Measurements from ENCODE around the gene FEM1A. TPM values are rescaled to one million over a fixed set of nuclear protein-coding genes. Genes with fewer than 3 reads are reported as not detected.
"Not testable (repeated sequence)": the region's sequence is repeated elsewhere in the genome, so short reads cannot be mapped to it uniquely, and the experiment has no call there.

Gene FEM1A
- total RNA-seq, 1 donor from 2014 or later, result 28.7 TPM

- no peaks in the 10 kb centered on the region for H3K9me3 ChIP-seq (ENCODE audit: control insufficient read depth in 3 of 3, low read length in 3 of 3)
- H3K27ac ChIP-seq (ENCODE audit: low read depth, low read length), result no peak overlapping the region
- no peak overlapping the region for H3K4me3 ChIP-seq (ENCODE audit: low read length in 3 of 3)
- H3K27me3 ChIP-seq (ENCODE audit: control insufficient read depth in 3 of 3, insufficient read depth in 3 of 3, low read length in 3 of 3), result no peaks in the 10 kb centered on the region
- peaks cover 0 to 8% (median 5%) of the 10 kb centered on the region in 3 donors for H3K4me1 ChIP-seq (ENCODE audit: control insufficient read depth in 3 of 3, insufficient read depth in 3 of 3, low read length in 3 of 3)
- H3K9ac ChIP-seq (ENCODE audit: low read depth in 1 of 3, low read length in 3 of 3), result no peak overlapping the region
- H3K36me3 ChIP-seq (ENCODE audit: control insufficient read depth in 3 of 3, insufficient read depth in 3 of 3, low read length in 3 of 3), result peaks cover 30 to 39% (median 38%) of the 10 kb centered on the region in 3 donors
These were observed 52.1 kb downstream of the FEM1A start for GRCh38 chr19:4843647-4843965.

DNA sequence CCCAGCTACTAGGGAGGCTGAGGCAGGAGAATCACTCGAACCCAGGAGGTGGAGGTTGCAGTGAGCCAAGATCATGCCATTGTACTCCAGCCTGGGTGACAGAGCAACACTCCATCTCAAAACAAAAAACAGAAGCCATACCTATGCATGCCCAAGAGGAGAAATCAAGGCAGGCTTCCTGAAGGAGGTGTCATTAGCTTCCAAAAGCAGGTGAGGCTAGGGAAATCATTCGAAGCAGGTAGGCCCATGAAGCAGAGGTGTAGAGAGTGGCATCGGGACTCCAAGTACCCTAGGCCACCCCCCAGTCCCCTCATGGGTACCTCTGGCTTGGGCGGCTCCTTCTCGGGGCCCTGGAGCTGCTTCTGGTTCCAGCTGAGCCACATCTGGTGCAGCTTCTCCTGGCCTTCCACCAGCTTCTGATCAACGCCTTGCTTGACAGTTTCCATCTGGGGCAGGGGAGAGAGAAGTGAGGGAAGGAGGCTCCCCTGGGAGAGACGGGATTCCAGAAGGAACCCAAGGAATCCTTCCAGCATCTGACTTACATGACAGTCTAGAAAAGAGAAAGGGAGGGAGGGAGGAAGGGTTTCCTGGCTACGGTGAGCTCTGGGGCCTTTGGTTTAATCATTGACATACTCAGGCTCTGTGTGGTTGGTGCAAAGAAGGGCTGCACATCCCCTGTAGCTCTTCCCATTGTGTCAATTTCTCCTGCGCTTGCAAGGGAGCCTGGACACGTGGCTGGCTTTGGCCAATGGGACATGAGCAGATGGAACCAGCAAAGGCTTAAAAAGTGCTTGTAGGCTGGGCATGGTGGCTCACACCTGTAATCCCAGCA lies 53.0 kb downstream of the FEM1A start:
- no peak overlapping the region for H3K27ac ChIP-seq (ENCODE audit: low read depth, low read length)
- H3K4me3 ChIP-seq (ENCODE audit: low read length in 3 of 3), result no peak overlapping the region
- H3K9ac ChIP-seq (ENCODE audit: low read depth in 1 of 3, low read length in 3 of 3), result no peak overlapping the region
- peaks cover 0 to 8% (median 5%) of the 10 kb centered on the region in 3 donors for H3K4me1 ChIP-seq (ENCODE audit: control insufficient read depth in 3 of 3, insufficient read depth in 3 of 3, low read length in 3 of 3)
- no peaks in the 10 kb centered on the region for H3K9me3 ChIP-seq (ENCODE audit: control insufficient read depth in 3 of 3, low read length in 3 of 3)
- H3K36me3 ChIP-seq (ENCODE audit: control insufficient read depth in 3 of 3, insufficient read depth in 3 of 3, low read length in 3 of 3), result peaks cover 24 to 34% (median 30%) of the 10 kb centered on the region in 3 donors
- no peaks in the 10 kb centered on the region for H3K27me3 ChIP-seq (ENCODE audit: control insufficient read depth in 3 of 3, insufficient read depth in 3 of 3, low read length in 3 of 3)

GRCh38 chr19:4845975-4846374 lies 54.4 kb downstream of the FEM1A start:
- H3K4me1 ChIP-seq (ENCODE audit: control insufficient read depth in 3 of 3, insufficient read depth in 3 of 3, low read length in 3 of 3); H3K9me3 ChIP-seq (ENCODE audit: control insufficient read depth in 3 of 3, low read length in 3 of 3); H3K27me3 ChIP-seq (ENCODE audit: control insufficient read depth in 3 of 3, insufficient read depth in 3 of 3, low read length in 3 of 3): not testable (repeated sequence)
- Histone ChIP-seq H3K9ac (ENCODE audit: low read depth in 1 of 3, low read length in 3 of 3) (peak overlapping the region in 1 of 3 donors; percentile 62), H3K27ac (ENCODE audit: low read depth, low read length) (peak overlapping the region; percentile 18), H3K4me3 (ENCODE audit: low read length in 3 of 3) (peak overlapping the region in 1 of 3 donors; percentile 35), H3K36me3 (ENCODE audit: control insufficient read depth in 3 of 3, insufficient read depth in 3 of 3, low read length in 3 of 3) (peaks cover 20 to 36% (median 31%) of the 10 kb centered on the region in 3 donors)

DNA sequence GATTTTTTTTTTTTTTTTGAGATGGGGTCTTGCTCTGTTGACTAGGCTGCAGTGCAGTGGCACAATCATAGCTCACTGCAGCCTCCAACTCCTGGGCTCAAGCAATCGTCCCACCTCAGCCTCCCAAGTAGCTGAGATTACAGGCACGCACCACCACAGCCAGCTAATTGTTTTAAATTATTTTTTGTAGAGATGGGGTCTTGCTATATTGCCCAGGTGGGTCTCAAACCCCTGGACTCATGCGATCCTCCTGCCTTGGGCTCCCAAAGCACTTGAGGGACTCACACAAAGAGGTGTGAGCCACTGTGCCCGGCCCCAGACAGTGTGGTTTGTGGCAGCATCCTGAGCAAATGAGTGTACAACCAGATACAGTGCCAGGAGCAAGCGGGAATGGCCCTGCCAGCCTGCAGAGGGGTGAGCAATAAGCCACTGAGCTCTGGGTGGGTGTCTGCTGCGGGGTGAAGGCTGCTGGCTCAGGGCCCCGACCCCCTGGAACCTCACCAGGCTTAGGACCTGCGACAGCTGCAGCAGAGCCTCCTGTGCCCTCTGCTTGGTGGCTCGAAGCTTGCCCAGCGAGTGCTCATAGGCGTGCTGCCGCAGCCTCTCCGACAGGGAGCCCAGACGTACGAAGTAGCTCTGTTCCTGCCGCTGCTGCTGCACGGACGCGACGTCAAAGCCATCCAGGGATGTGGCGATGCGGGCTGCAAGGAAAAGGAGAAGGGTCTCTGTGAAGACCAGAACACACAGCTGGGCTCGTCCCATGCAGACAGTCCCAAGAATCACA lies 55.8 kb downstream of the FEM1A start:
- Histone ChIP-seq H3K9ac (ENCODE audit: low read depth in 1 of 3, low read length in 3 of 3) (no peak overlapping the region), H3K4me3 (ENCODE audit: low read length in 3 of 3) (no peak overlapping the region), H3K27ac (ENCODE audit: low read depth, low read length) (no peak overlapping the region), H3K9me3 (ENCODE audit: control insufficient read depth in 3 of 3, low read length in 3 of 3) (no peaks in the 10 kb centered on the region), H3K36me3 (ENCODE audit: control insufficient read depth in 3 of 3, insufficient read depth in 3 of 3, low read length in 3 of 3) (peaks cover 27 to 44% (median 35%) of the 10 kb centered on the region in 3 donors), H3K27me3 (ENCODE audit: control insufficient read depth in 3 of 3, insufficient read depth in 3 of 3, low read length in 3 of 3) (no peaks in the 10 kb centered on the region), H3K4me1 (ENCODE audit: control insufficient read depth in 3 of 3, insufficient read depth in 3 of 3, low read length in 3 of 3) (peaks cover 0 to 5% (median 0%) of the 10 kb centered on the region in 3 donors)

DNA sequence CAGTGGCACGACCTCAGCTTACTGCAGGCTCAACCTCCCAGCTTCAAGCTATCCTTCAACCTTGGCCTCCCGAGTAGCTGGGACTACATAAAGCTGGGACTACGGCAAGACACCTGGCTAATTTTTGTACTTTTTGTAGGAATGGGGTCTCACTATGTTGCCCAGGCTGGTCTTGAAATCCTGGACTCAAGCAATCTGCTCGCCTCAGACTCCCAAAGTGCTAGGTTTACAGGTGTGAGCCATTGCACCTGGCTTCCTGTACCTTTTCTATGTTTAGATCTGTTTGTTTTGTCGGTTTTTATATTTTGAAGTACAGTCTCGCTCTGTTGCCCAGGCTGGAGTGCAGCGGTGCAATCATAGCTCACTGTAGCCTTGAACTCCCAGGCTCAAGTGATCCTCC lies 57.5 kb downstream of the FEM1A start:
- Histone ChIP-seq H3K9ac (ENCODE audit: low read depth in 1 of 3, low read length in 3 of 3) (no peak overlapping the region), H3K4me1 (ENCODE audit: control insufficient read depth in 3 of 3, insufficient read depth in 3 of 3, low read length in 3 of 3) (peaks cover 0 to 5% (median 0%) of the 10 kb centered on the region in 3 donors), H3K27me3 (ENCODE audit: control insufficient read depth in 3 of 3, insufficient read depth in 3 of 3, low read length in 3 of 3) (no peaks in the 10 kb centered on the region), H3K36me3 (ENCODE audit: control insufficient read depth in 3 of 3, insufficient read depth in 3 of 3, low read length in 3 of 3) (peaks cover 23 to 39% (median 29%) of the 10 kb centered on the region in 3 donors), H3K9me3 (ENCODE audit: control insufficient read depth in 3 of 3, low read length in 3 of 3) (no peaks in the 10 kb centered on the region), H3K27ac (ENCODE audit: low read depth, low read length) (no peak overlapping the region), H3K4me3 (ENCODE audit: low read length in 3 of 3) (no peak overlapping the region)

Small RNA genes within 50 kb of the gene (small RNA-seq; reads per million reads assigned to genes)
- gene MIR7-3, result not detected

Other genes starting within 250 kb of the FEM1A start
- 11.5 TPM for gene SEMA6B, start 232.1 kb upstream of the FEM1A start, total RNA-seq
- 5.7 TPM for gene TNFAIP8L1, start 152.2 kb upstream of the FEM1A start, total RNA-seq
- 44.4 TPM for gene MYDGF, start 121.4 kb upstream of the FEM1A start, total RNA-seq
- 16.2 TPM for gene DPP9, start 67.9 kb upstream of the FEM1A start, total RNA-seq
- gene TICAM1, start 40.0 kb downstream of the FEM1A start, total RNA-seq, result 1.6 TPM
- 55.3 TPM for gene PLIN3, start 75.9 kb downstream of the FEM1A start, total RNA-seq
- gene ARRDC5, start 111.2 kb downstream of the FEM1A start, total RNA-seq, result under 0.01 TPM
- 19.8 TPM for gene UHRF1, start 117.8 kb downstream of the FEM1A start, total RNA-seq
- gene KDM4B, start 177.4 kb downstream of the FEM1A start, total RNA-seq, result 11.5 TPM